Stimulated activated CD4-positive, alpha-beta T cell treated with anti-CD3 and anti-CD28 coated beads, Interleukin-15, amount 100 ng/mL, for 48 hours (primary cell): ENCODE results near the gene SRC.

Source experiments
- DNase-seq, 2 donors: peaks; one replicate each; pipeline ENCODE4 v3.0.0-alpha.2; 2020; ENCODE audit warnings: low read depth in 2 of 2

The SRC gene

DNA sequence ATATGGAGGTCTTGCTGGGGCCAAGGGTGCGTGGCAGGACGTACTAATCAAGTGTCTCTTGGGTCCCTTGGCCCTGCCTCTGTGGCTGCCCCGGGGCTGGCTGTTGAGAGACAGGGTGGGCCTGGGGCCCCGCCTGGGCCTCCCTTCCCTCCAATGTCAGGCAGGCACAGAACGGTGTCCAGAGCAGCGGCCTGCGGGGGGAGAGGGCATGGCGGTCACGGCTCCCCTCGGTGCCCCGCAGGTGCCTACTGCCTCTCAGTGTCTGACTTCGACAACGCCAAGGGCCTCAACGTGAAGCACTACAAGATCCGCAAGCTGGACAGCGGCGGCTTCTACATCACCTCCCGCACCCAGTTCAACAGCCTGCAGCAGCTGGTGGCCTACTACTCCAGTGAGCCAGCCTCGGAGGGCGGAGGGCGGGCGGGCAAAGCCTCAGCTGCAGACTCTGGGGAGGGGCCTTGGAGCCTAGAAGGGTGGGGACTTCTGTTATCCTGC is 50.0 kb downstream of the SRC start:
- no peak for DNase-seq

DNA sequence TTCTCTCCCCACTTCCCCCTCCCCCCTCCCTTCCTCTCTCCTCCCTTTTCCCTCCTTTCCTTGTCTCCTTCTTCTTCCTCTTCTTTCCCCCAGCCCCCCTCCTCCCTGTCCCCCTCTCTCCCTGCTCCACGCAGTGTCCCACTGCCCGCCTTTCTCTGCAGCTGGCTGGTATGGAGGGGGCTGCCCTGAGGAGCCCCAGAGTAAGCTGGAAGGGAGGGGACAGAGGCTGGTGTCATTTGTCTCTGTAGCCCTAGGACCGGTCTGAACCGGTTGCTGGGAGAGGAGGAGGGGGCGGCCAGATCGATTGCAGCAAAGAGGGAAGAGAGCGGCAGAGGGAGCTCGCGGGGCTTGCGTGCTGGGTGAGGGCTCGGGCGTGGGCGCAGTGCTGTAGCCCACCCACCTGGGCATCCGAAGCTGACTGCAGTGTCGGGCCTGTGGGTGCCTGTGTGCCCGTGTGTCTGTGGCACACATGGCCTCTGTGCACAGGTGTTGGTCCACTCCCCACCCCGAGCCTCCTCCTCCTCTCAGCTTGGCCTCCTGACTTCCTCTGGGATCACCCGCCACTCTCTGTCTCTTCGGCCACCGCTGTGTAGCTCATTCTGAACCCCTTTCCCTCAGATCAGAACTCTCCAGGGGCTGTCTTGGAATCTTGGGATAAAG is 50.6 kb downstream of the SRC start:
- DNase-seq, result no peak

DNA sequence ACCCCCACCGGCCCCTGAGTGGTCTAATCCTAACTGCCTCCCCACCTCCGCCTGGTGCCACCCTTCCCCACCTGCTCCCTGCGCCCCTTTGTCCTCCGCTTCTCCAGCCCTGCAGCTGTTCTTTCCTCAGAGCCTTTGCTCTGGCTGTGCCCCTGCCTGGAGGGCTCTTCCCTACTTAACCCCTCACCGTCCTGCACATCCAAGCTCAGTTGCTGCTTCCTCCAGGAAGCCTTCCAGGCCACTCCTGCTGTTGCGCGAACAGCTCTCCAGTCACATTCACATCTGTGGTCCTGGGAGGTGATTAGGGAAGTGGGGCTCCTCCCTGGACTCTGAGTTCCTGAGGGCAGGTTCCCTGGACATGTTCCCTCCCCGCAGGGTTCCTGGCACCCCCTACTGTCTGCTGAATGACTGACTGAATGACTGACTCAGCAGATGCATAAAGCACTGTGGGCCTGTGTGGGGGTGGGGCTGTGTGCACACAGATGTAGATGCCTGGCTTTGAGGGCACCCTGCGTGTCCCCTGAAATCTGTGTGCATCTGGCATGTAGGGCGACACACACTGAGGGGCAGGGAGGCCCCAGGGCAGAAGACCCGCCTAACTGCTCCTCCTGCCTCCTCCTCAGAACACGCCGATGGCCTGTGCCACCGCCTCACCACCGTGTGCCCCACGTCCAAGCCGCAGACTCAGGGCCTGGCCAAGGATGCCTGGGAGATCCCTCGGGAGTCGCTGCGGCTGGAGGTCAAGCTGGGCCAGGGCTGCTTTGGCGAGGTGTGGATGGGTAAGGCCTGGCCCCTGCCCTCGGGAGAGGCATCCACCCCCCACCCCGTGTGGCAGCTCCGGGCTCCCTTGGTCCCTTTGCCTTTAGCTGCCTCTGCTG is 51.4 kb downstream of the SRC start:
- DNase-seq, result no peak

DNA sequence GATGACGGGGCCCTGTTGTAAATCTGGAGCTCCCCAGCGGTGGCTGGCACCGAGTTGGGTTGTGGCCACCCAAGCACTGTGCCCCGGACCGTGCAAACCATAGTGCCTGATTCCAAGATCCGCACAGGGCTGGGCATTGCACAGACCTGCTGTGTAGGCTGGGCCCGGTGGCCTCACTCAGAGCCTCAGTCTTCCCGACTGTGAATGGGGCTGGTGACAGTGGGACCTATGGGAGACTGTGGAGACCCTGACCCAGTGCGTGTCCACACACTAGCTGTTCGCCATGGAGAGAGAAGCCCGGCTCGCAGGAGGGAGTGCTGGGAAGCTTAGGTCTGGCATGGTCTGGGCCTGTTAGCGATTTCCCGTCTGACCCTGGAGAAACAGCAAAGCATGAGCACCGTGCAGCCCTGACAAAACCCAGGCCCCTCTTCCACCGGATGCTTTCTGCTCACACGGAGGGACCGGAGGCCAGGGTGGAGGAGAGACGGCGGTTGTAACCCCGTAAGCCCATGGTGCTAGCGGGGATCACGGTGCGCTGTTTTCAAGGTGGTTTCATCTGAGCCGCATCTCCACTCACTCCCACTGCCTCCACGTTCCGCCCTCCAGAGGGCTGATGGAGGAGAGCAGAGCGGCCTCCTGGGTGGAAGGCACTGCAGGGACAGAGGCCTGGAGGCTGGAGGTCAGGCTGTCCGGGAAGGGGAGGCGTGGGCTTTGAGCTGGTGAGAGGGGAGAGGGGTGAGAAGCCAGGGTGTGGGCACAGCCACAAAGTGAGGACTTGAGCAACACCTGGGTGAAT is 52.2 kb downstream of the SRC start:
- no peak for DNase-seq

DNA sequence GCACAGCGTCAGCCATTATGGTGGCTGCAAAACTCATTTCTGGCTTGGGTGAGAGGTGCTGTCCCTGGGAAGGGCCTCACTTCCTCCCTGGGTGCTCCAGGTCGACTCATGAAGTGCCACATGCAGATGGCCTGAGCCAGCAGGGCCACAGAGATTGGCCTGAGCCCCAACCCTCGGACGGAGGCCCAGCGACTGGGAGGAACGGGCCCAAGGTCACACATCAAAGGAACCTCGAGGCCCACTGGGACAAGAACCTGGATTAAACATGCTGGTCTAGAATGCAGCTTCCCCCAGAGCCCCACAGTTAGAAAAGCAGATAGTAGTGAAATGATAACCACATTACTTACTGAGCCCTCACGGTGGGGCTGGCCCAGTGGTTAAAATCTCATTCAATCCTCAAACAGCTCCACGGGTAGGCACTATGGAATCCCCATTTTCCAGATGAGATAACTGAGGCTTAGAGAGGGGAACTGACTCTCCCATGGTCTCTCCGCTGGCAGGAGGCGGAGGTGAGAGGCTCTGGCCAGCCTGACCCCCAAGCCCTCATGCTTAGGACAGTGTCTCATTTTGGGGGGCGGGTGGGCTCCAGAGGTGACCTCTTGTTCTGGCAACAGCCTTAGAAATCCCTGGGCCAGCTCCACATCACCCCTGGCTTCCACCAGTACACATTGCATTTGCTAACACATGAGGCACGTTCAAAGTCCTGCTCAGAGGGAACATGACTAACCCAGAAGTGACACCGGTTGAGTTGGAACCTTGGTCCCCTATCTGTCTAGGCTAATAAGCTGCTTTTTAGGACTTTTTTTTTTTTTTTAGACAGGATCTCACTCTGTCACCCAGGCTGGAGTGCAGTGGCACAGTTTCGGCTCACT is 53.0 kb downstream of the SRC start:
- DNase-seq, result no peak

DNA sequence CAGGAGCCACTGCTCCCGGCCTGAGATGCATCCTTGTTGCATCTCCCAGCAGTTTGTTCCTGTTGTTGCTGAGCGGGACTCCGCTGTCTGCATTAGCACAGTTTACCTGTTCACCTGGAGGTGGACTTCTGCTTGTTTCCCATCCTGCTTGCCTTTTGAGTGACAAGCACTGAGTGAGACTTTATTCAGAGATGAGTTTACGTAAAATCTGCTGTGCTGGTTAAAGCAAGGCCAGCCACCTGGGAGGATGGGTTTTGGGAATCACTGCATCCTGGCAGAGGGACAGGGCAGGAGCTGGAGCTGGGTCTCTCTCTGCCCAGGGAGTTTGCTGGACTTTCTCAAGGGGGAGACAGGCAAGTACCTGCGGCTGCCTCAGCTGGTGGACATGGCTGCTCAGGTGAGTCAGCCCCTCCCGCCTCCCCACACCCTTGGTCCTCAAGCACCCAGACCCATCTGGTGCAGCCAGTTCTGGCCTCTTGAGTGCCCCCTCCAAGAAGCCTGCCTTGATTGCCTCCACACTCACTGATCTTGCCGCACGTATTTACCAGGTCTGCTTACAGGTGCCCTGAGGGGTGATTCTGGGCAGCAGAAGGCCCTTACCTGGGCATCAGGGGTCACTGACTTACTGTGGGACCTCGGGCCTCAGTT is 55.5 kb downstream of the SRC start:
- no peak for DNase-seq

DNA sequence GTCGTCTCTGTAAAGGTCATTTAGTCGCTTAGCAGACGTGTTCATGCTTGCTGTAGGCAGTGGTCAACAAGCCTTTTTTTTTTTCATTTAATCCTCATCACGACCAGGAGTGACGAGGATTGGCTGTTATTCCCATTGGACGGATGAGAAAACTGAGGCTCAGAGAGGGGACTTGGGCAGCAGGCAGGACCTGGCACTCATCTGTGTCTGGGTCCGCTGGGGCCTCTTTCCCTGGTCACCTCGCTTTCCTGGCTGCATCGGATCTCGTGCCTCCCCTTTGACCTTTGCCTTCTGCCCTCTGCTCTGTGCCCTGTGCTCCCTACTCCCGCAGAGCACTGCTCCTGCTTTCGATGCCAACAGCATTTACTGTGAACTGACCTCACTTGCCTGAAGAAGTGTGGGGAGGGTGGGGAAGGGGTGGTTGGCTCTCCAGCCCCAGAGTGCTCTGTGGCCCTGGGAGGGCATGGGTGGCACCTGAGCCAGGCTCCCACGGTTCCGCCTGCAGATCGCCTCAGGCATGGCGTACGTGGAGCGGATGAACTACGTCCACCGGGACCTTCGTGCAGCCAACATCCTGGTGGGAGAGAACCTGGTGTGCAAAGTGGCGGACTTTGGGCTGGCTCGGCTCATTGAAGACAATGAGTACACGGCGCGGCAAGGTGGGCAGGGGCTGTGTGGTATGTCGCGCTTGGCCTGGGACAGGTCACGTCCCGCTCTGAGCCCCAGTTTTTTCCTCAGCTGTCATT is 56.2 kb downstream of the SRC start:
- DNase-seq, result no peak

DNA sequence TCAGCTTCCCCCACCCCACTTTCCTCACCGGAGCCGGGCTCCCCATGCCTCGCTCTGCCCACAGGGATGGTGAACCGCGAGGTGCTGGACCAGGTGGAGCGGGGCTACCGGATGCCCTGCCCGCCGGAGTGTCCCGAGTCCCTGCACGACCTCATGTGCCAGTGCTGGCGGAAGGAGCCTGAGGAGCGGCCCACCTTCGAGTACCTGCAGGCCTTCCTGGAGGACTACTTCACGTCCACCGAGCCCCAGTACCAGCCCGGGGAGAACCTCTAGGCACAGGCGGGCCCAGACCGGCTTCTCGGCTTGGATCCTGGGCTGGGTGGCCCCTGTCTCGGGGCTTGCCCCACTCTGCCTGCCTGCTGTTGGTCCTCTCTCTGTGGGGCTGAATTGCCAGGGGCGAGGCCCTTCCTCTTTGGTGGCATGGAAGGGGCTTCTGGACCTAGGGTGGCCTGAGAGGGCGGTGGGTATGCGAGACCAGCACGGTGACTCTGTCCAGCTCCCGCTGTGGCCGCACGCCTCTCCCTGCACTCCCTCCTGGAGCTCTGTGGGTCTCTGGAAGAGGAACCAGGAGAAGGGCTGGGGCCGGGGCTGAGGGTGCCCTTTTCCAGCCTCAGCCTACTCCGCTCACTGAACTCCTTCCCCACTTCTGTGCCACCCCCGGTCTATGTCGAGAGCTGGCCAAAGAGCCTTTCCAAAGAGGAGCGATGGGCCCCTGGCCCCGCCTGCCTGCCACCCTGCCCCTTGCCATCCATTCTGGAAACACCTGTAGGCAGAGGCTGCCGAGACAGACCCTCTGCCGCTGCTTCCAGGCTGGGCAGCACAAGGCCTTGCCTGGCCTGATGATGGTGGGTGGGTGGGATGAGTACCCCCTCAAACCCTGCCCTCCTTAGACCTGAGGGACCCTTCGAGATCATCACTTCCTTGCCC is 57.4 kb downstream of the SRC start:
- DNase-seq, result no peak

DNA sequence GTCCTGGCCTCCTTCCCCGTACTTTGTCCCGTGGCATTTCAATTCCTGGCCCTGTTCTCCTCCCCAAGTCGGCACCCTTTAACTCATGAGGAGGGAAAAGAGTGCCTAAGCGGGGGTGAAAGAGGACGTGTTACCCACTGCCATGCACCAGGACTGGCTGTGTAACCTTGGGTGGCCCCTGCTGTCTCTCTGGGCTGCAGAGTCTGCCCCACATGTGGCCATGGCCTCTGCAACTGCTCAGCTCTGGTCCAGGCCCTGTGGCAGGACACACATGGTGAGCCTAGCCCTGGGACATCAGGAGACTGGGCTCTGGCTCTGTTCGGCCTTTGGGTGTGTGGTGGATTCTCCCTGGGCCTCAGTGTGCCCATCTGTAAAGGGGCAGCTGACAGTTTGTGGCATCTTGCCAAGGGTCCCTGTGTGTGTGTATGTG is 58.5 kb downstream of the SRC start:
- no peak for DNase-seq

DNA sequence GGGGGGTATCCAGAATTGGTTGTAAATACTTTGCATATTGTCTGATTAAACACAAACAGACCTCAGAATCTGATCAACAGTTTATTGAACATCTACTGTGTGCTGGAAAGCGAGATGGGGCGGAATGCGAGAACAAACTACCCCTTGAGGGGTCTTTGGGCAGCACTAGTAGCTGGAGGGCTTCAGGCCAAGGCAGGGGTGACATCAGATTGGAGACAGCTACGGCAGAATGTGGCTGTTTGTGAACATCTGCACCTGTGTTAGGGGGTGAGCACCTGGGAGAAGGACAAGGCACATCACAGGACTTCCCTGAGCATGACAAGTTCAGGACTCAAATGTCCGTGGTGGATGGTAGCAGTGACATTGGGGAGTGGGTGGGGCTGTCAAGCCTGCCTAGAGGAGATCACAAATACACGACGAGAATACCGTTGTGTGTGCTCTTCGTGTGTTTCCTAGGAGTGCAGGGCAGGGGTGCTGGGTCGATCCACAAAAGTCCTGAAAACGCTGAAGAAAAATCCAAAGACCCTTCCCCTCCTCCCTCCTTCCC is 59.5 kb downstream of the SRC start:
- DNase-seq, result no peak

DNA sequence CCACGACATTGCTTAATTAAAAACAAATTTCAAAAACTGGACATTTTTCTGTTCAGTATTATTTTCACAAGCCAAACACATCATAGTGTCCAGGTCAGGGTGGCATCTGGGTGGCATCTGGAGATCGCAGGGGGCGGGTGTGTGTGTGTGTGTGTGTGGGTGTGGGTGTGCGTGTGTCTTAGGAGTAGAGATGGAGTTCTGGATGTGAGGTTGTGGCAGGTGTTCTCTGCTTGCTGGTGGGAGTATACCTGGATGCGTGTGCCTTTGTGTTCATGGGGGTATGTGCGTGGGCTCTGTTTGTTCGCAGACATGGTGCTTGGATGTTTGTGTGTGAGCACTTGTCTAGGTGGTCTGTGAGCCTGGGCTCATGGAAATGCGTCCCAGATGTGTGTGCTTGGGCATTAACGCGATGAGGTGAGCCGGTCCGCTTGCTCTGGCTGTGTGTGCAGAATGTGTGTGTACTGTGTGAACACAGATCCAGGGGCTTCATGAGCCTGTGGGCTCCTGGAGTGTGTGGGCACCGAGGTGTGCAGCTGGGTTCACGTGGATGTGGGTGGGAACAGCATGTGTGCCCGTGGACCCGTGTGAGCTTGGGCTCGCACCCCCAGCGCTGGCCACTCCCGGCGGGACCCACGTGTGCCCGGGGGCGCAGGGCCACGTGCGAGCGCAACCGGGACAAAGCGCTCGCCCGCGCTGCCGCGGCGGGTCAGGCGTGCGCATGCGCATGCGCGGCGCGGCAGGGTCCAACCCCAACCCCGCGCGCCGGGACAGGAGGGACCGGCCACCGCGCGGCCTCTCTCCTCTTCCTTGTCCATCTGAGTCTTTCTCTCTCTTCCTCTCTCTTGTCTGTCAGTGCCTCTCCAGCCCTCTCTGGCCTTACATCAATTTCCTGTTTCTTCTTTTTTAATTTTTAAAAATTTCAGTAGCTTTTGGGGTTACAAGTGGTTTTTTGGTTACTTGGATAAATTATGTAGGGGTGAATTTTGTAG is 60.4 kb downstream of the SRC start:
- peak in 1 of 2 donors; percentile 22 for DNase-seq

DNA sequence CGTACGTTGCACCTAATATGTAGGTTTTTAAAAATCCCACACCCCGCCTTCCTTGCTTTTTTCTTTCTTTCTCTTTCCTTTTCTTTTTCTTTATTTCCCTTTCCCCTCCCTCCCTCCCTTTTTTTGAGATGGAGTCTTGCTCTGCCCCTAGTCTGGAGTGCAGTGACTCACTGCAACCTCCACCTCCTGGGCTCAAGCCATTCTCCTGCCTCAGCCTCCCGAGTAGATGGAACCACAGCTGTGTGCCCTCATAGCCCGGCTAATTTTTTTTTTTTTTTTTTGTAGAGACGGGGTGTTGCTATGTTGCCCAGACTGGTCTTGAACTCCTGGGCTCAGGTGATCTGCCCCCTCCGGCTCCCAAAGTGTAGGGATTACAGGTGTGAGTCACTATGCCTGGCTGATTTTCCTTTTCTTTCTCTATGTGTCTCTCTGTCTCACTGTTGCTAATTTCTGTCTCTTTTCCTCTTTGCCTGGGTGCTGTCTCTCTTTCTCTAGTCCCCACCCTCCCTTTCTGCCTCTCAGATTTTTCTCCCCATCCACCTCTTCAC is 61.2 kb downstream of the SRC start:
- no peak for DNase-seq

DNA sequence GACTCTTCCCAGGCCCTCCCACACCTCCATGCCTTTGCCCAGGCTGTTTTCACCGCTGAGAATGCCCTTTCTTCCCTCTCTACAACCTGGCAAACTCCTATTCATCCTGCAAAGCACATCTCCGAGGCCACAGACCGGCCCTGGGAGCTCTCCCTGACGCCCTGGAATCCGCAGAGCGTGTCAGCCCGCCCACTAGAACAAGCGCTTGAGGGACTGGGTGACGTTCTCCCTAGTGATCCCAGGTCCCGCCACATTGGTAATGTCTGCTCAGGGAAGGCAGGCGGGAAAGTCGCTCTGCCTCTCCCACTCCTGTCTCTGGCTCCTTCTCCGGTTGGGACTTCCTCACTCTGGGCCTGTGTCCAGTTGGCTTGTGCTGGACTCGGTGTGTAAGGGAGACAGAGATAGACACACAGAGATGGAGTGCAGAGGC is 61.6 kb downstream of the SRC start:
- no peak for DNase-seq

DNA sequence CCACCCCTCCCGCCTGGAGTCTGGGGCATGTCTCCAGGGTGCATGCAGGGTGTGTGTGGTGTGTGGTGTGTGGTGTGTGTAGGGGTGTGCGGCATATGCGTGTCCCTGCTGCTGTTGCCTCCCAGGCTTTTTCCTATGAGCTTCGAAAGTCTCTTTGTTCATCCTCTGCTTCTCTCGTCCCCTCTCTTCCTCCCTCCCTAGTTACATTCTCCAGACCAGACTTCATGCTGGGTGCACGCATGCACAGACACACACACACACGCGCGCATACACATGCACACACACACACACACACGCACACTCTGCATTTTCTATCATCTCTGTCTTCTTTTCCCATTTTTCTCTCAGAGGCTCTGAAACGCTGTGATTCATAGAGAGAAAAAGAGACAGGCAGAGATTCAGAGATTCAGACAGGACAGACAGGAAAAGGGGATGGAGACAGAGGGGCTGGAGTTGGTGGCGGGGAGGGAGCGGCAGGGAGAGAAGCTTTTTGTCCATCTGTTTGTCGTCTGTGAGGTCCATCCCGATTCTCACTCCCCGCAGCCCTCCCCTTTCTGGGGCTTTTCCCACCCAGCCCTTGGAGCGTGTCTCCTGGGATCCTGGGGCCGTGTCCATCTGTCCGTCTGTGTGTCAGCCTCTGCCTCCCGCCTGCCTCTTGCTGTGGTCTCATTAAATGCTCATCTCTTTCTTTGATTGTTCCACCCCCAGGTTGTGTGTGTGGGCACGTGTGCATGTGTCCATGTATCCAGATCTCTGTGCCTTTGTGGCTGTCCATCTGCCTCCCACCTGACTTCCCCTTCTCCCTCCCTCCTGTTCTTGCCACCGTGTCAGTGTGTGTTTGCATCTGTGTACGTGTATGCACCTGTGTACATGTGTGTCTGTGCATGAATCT is 62.6 kb downstream of the SRC start:
- no peak for DNase-seq

DNA sequence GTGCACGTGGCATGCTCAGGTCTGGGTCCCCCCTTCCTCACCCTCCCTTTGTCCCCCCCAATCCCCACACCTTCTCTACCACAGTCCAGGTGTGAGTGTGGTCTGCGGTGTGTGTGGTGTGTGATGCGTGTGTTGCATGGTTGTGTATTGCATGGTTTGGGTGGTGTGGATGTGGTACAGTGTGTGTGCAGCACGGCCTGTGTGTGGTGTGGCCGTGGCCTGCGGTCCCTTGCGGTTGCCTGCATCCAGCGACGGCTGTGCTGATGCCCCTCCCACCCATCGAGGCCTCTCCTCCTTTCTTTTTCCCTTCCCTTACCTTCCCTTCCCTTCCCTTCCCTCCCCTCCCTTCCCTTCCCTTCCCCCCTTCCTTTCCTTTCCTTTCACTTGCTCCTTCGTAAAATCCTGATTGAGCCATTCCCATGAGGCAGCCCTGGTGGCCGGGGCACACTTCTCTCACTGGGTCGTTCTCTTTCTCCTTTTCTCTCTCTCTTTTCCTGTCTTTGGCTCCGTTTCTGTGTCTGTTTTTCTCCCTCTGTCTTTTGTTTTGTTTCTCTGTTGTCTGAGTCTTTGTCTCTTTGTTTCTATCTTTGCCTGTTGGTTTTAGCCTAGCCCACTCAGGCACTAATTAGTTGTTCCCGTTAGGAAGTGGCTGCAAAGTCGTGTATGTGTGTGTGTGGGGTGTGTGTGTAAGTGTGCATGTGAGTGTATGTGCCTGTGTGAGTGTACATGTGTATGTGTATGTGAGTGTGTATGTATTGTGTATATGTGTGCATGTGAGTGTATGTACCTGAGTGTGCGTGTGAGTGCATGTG is 65.7 kb downstream of the SRC start:
- DNase-seq, result no peak
